ENCODE data around the gene NUDT2. TPM values are rescaled to one million over a fixed set of nuclear protein-coding genes. Genes with fewer than 3 reads are reported as not detected.

Gene NUDT2
- total and polyA plus RNA-seq, 10 donors = 10.4 to 32.1 (median 16.0) TPM

- H3K27me3 ChIP-seq (replicated peaks in 1 of 7) = peaks cover 0 to 18% (median 0%) of the 10 kb centered on the region in 7 donors
- H3K4me3 ChIP-seq = no peak overlapping the region
- intact Hi-C loops (cut with DNase I; ENCODE audit: low total_unique reads) = loop anchor here (5.0 to 10.0 kb wide), 2 partner anchors 52 to 129 kb away; no protein-coding TSS in a partner anchor
- peaks cover 20 to 29% (median 25%) of the 10 kb centered on the region in 6 donors for H3K4me1 ChIP-seq
- no peak overlapping the region for H3K27ac ChIP-seq
- H3K36me3 ChIP-seq = no peaks in the 10 kb centered on the region
- no peaks in the 10 kb centered on the region for H3K9me3 ChIP-seq
- DNase-seq = no peak
- no peak for TF ChIP-seq POLR2AphosphoS5 (IDR thresholded peaks at IDR 0.05)
- TF ChIP-seq, protein P1, sequence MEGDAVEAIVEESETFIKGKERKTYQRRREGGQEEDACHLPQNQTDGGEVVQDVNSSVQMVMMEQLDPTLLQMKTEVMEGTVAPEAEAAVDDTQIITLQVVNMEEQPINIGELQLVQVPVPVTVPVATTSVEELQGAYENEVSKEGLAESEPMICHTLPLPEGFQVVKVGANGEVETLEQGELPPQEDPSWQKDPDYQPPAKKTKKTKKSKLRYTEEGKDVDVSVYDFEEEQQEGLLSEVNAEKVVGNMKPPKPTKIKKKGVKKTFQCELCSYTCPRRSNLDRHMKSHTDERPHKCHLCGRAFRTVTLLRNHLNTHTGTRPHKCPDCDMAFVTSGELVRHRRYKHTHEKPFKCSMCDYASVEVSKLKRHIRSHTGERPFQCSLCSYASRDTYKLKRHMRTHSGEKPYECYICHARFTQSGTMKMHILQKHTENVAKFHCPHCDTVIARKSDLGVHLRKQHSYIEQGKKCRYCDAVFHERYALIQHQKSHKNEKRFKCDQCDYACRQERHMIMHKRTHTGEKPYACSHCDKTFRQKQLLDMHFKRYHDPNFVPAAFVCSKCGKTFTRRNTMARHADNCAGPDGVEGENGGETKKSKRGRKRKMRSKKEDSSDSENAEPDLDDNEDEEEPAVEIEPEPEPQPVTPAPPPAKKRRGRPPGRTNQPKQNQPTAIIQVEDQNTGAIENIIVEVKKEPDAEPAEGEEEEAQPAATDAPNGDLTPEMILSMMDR (IDR thresholded peaks at IDR 0.05 in 8 of 11, conservative IDR thresholded peaks at IDR 0.05 in 3 of 11) = no peak
- no peak for TF ChIP-seq POLR2A (IDR thresholded peaks at IDR 0.05)
- WGBS, 5 donors = 78 to 91% (median 87%) methylated on average over 4 of the region's 4 CpGs
Measured at GRCh38 chr9:34383904-34384303, 54.5 kb downstream of the NUDT2 start.

- Histone ChIP-seq H3K27me3 (replicated peaks in 1 of 7) (peaks cover 0 to 18% (median 0%) of the 10 kb centered on the region in 7 donors), H3K4me3 (no peak overlapping the region), H3K27ac (no peak overlapping the region), H3K36me3 (no peaks in the 10 kb centered on the region), H3K9me3 (no peaks in the 10 kb centered on the region), H3K4me1 (peaks cover 15 to 22% (median 20%) of the 10 kb centered on the region in 6 donors)
- 76 to 87% (median 80%) methylated on average over 7 of the region's 7 CpGs for WGBS, 5 donors
- intact Hi-C loops (cut with DNase I; ENCODE audit: low total_unique reads) = loop anchor here (5.0 to 10.0 kb wide), 2 partner anchors 52 to 130 kb away; no protein-coding TSS in a partner anchor
- TF ChIP-seq POLR2AphosphoS5 (IDR thresholded peaks at IDR 0.05) (no peak), POLR2A (IDR thresholded peaks at IDR 0.05) (no peak)
- TF ChIP-seq, protein P1 (IDR thresholded peaks at IDR 0.05 in 8 of 11, conservative IDR thresholded peaks at IDR 0.05 in 3 of 11) = no peak
- DNase-seq = no peak
Measured at GRCh38 chr9:34384368-34385165, 55.2 kb downstream of the NUDT2 start.

- no peak overlapping the region for H3K27ac ChIP-seq
- no peak for DNase-seq
- H3K36me3 ChIP-seq = no peaks in the 10 kb centered on the region
- WGBS, 5 donors = 73 to 97% (median 92%) methylated on average over 6 of the region's 6 CpGs
- no peaks in the 10 kb centered on the region for H3K9me3 ChIP-seq
- peaks cover 4 to 11% (median 8%) of the 10 kb centered on the region in 6 donors for H3K4me1 ChIP-seq
- intact Hi-C loops (cut with DNase I; ENCODE audit: low total_unique reads) = loop anchor here (10.0 kb wide), 1 partner anchor 131 kb away; no protein-coding TSS in a partner anchor
- peaks cover 0 to 14% (median 0%) of the 10 kb centered on the region in 7 donors for H3K27me3 ChIP-seq (replicated peaks in 1 of 7)
- TF ChIP-seq POLR2A (IDR thresholded peaks at IDR 0.05) (no peak), POLR2AphosphoS5 (IDR thresholded peaks at IDR 0.05) (no peak)
- TF ChIP-seq, protein P1 (IDR thresholded peaks at IDR 0.05 in 8 of 11, conservative IDR thresholded peaks at IDR 0.05 in 3 of 11) = no peak
- H3K4me3 ChIP-seq = no peak overlapping the region
Measured at GRCh38 chr9:34385561-34386230, 56.3 kb downstream of the NUDT2 start.
